Measurements from ENCODE around the gene LDHAL6A.

The LDHAL6A gene

DNA sequence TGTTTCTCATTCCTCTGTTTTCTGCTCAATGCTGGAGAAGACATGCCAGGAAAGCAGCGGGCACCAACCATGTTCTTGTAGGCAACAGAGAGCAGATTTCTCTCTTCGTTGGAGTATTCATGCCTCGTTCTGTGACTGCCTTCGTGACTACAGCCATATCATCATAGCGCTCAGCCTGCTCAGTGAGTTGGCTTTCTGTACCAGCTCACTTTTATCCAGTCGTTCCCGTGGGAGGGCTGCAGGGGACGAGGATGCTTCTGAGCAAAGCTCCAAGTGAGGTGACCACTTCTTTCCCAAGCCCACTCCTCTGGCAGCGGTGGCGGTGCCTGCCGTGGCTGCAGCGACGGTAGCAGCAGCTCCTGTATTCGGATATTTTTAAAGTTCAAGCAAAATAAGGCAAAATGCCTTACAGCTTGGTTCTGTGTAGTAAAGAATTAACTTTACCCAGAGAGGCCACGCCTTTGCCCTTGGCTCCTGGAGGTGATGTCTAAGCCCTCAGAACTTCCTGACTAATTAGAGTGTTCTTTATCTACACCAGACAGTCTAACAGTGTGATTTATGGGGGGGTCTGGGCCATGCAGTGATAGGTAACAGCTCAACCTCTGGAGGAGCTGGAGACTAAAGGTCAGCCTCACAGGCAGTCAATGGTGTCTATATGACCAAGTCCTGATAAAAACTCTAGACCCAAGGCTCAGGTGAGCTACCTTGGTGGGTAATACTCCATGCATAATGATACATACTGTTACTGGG lies 35.3 kb downstream of the LDHAL6A start:
- DNase-seq = no peak

DNA sequence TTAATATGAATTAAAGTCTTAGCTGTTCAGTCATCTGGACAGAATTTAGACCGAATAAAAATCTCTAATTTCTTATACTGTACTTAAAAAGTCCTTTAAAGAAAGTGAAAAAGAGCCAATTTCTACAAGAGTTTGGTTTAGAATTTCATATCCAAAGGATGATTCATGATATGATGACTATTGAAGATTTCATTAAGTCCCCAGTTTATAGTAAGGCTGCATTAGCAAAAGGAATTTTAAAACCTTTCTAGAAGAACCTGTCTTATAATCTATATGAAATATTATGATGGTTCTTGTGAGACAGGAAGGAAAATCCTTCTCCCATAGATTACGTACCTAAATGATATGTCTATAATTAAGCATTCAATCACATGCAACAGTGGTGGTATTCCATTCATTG lies 36.3 kb downstream of the LDHAL6A start:
- no peak for DNase-seq

DNA sequence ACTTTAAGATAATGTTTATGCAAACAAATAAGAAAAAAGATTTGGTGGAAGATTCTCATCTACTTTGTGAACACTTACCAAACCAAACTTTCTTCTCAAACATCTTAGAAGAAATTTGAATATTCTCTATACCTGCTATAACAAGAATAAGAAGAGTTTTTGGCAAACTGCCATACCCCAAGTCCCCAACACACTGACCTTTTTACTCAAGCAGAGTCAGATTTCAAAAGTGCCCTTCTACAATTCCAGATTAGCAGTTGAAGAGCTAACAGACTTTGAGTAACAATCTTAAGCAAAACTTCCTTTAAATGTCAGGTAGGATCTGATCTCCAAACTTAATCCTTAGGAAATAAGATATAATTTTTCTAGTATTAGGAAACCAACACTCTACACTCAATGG lies 37.2 kb downstream of the LDHAL6A start:
- no peak for DNase-seq

- DNase-seq = no peak
Observed at GRCh38 chr11:18493310-18493709, 37.7 kb downstream of the LDHAL6A start.

- DNase-seq = no peak
Observed at GRCh38 chr11:18495271-18495670, 39.6 kb downstream of the LDHAL6A start.

DNA sequence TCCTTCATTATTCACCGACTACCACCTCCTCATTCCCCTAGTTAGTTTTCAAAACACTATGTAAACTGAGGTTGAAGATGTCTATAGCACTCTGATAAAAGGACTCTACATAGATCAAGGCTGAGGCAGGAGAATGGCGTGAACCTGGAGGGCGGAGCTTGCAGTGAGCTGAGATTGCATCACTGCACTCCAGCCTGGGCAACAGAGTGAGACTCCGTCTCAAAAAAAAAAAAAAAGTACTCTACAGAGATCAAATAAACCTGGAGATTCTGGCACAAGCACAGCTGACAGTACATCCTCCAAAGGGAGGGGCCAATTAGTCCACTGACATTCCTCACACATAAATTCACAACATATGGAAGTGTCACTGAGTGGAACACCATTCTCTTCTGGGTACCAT lies 40.0 kb downstream of the LDHAL6A start:
- DNase-seq = no peak

DNA sequence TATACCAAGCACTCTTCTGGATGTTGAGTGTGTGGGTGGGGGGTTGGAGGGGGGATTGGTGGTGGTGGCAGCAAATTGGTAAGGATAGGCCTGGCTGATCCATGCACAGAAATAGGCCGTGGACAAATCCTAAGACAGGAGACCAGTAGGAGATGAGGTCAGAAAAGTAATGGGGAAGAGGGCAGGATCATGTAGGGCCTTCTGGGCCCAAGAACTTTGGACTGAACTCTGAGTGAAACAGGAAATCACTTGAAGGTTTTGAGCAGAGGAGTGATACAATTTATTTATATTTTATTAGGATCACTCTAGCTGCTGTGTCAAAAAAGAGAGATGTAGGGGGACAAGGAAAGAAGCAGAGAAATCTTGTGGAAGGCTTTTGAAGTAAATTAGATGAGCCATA lies 42.4 kb downstream of the LDHAL6A start:
- DNase-seq = no peak

GRCh38 chr11:18501629-18502028 lies 46.0 kb downstream of the LDHAL6A start:
- DNase-seq = no peak

DNA sequence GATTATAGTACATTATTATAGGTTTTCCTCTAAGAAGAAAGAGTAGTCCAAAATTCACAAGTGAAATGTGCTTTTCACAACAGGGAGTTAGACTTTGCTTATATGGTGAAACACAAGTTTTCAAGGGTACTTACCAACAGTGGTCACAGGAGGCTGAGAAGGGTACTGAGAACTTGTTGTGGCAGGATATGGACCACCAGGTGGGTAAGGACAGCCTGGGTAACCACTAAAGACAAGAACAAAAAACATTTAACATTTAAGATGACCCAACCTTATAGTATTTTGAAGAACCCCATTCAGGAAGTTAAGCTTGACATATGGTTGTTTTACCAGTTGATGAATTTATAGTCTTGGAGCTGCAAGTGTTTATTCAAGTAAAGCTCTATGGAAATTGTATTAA lies 46.7 kb downstream of the LDHAL6A start:
- DNase-seq = no peak

DNA sequence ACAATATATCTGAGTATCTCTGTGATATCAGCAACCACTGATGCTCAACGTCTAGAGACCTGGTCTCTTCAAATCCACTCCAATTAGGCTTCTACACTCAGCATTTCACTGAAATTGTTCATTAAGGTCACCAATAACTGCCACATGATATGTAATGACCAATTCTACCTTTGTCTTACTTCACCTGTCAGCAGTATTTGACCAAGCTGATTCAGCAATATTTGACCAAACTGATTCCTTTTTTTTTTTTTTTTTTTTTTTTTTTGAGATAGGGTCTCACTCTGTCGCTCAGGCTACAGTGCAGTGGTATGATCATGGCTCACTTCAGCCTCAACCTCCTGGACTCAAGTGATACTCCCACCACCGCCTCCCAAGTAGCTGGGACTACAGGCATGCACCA lies 65.5 kb downstream of the LDHAL6A start:
- DNase-seq = no peak

DNA sequence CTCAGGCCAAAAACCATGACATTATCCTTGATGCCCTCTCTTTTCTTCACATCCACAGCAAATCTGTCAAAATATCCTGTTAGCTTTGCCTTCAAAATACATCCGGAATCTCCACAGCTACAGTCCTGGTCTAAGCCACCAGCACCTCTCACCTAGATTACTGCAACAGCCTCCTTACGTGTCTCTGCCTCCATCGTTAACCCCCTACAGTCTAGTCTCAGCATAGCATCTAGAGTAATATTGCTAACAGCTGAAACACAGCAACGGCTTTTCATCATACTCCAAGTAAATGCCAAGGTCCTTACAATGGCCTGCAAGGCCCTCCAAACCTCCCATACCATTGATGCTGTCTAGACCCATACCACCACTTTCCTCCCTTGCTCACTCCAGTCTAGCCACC lies 66.7 kb downstream of the LDHAL6A start:
- DNase-seq = no peak

- DNase-seq = no peak
Observed at GRCh38 chr11:18523084-18523483, 67.4 kb downstream of the LDHAL6A start.

DNA sequence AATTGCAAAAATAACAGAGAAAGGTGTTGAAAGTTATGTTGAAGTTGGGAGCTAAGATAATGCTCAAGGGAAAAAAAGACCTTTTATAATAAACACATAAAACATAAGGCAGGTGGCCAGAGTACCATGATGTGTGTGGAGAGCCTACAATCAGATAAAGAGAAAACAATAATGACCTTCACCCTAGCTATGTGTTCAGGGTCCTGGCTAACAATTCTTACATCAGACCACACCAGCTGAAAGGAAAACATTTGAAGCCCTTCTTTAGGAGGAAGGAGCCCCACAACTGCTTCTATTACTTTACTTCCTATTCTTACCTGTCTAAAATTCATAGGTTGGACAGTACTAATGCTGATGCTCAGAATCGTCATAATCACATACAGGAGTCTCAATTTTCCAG lies 68.6 kb downstream of the LDHAL6A start:
- no peak for DNase-seq

GRCh38 chr11:18526130-18526520 lies 70.5 kb downstream of the LDHAL6A start:
- DNase-seq = no peak

- peak; percentile 89 for DNase-seq
Observed at GRCh38 chr11:18526521-18527296, 71.1 kb downstream of the LDHAL6A start, which contains the start of gene TSG101. TSG101 (minus strand) TSS chr11:18526942; CDS start chr11:18526816, 126 bp downstream.

- no peak for DNase-seq
Observed at GRCh38 chr11:18527512-18527911, 71.9 kb downstream of the LDHAL6A start.
